Activated CD8-positive, alpha-beta T cell treated with anti-CD3 and anti-CD28 coated beads for 36 hours (primary cell): ENCODE measurements around the gene GK2. TPM values are rescaled to one million over a fixed set of nuclear protein-coding genes. Genes with fewer than 3 reads are reported as not detected.

Experiments
- ATAC-seq: fragments of 200-7000 bp; cut with Tn5 transposase; one replicate; pipeline ENCODE4 v1.10.0; 2021; ENCODE audit warnings: mild to moderate bottlenecking, moderate library complexity
- CTCF ChIA-PET: fragments of 350-600 bp; sonication (Branson Sonifier 250); formaldehyde crosslinking; loops from one replicate; lab custom pipeline; 2021; ENCODE audit warnings: antibody characterized with exemption; lab: Charles Lee
- POLR2A ChIA-PET: fragments of 350-600 bp; sonication (Branson Sonifier 250); formaldehyde crosslinking; loops from one replicate; lab custom pipeline; 2021; ENCODE audit warnings: antibody characterized with exemption; lab: Charles Lee
- DNase-seq: peaks from one replicate; pipeline ENCODE4 v3.0.0-alpha.2; 2020
- H3K27ac Mint-ChIP-seq: one replicate; pipeline ENCODE4 v1.8.0; 2021; ENCODE audit warnings: mild to moderate bottlenecking, mixed read lengths
- H3K27me3 Mint-ChIP-seq: one replicate; pipeline ENCODE4 v1.8.0; 2021; ENCODE audit warnings: mixed read lengths
- H3K36me3 Mint-ChIP-seq: one replicate; pipeline ENCODE4 v1.8.0; 2021; ENCODE audit warnings: low read depth, mixed read lengths
- H3K4me1 Mint-ChIP-seq: one replicate; pipeline ENCODE4 v1.8.0; 2021; ENCODE audit warnings: low read depth, mixed read lengths
- H3K4me3 Mint-ChIP-seq: one replicate; pipeline ENCODE4 v1.8.0; 2021; ENCODE audit warnings: mild to moderate bottlenecking, moderate library complexity, mixed read lengths
- H3K9me3 Mint-ChIP-seq: one replicate; pipeline ENCODE4 v1.8.0; 2021; ENCODE audit warnings: mixed read lengths
- CTCF ChIP-seq: fragments of 200-600 bp; IDR thresholded peaks from one replicate; pipeline ENCODE4 v1.8.0; 2022; ENCODE audit warnings: antibody characterized with exemption, mild to moderate bottlenecking
- intact Hi-C: fragments of 100-400 bp; cut with micrococcal nuclease; formaldehyde crosslinking; loops from one replicate; pipeline ENCODE4 v1.10.0; 2022
- total RNA-seq, 2 experiments: library from RNA; stranded (reverse); gene quantifications; one replicate each; pipeline ENCODE4 v1.2.3, GENCODE V29; 2021

The GK2 gene
- total RNA-seq, 2 experiments from 2014 or later, result not detected

- Mint-ChIP-seq H3K27me3 (no peaks in the 10 kb centered on the region), H3K27ac (no peak overlapping the region), H3K9me3 (no peaks in the 10 kb centered on the region), H3K4me1 (no peaks in the 10 kb centered on the region), H3K4me3 (no peak overlapping the region), H3K36me3 (no peaks in the 10 kb centered on the region)
- ATAC-seq (no peak), DNase-seq (no peak)
- ChIA-PET POLR2A (interaction anchor here (0.6 kb wide), 1 partner anchor 204 kb away, joined by 3 read pairs; no protein-coding TSS in a partner anchor), CTCF (no interaction called here)
- TF ChIP-seq CTCF, result no peak
- intact Hi-C loops, result no loop called here
Observed at GRCh38 chr4:79445371-79445781, 37.3 kb upstream of the GK2 start.

- Mint-ChIP-seq H3K27ac (no peak overlapping the region), H3K27me3 (no peaks in the 10 kb centered on the region), H3K36me3 (no peaks in the 10 kb centered on the region), H3K9me3 (peaks cover 3% of the 10 kb centered on the region), H3K4me1 (no peaks in the 10 kb centered on the region), H3K4me3 (no peak overlapping the region)
- intact Hi-C loops, result no loop called here
- DNase-seq, result no peak
- ATAC-seq, result no peak
- no peak for TF ChIP-seq CTCF
- ChIA-PET POLR2A (no interaction called here), CTCF (no interaction called here)
Observed at GRCh38 chr4:79442422-79442821, 34.4 kb upstream of the GK2 start.

- Mint-ChIP-seq H3K4me3 (no peak overlapping the region), H3K27ac (no peak overlapping the region), H3K9me3 (peaks cover 3% of the 10 kb centered on the region), H3K4me1 (no peaks in the 10 kb centered on the region), H3K27me3 (no peaks in the 10 kb centered on the region), H3K36me3 (no peaks in the 10 kb centered on the region)
- no peak for DNase-seq
- POLR2A ChIA-PET, result no interaction called here
- CTCF ChIA-PET, result no interaction called here
- ATAC-seq, result no peak
- TF ChIP-seq CTCF, result no peak
- intact Hi-C loops, result no loop called here
Observed at GRCh38 chr4:79439489-79439888, 31.5 kb upstream of the GK2 start.

GRCh38 chr4:79431839-79432238, 23.8 kb upstream of the GK2 start:
- Mint-ChIP-seq H3K9me3 (no peaks in the 10 kb centered on the region), H3K36me3 (no peaks in the 10 kb centered on the region), H3K4me1 (no peaks in the 10 kb centered on the region), H3K27me3 (no peaks in the 10 kb centered on the region), H3K4me3 (no peak overlapping the region), H3K27ac (no peak overlapping the region)
- POLR2A ChIA-PET, result no interaction called here
- no peak for TF ChIP-seq CTCF
- intact Hi-C loops, result no loop called here
- no peak for DNase-seq
- CTCF ChIA-PET, result no interaction called here
- ATAC-seq, result no peak

- DNase-seq, result no peak
- TF ChIP-seq CTCF, result no peak
- CTCF ChIA-PET, result no interaction called here
- Mint-ChIP-seq H3K9me3 (no peaks in the 10 kb centered on the region), H3K36me3 (no peaks in the 10 kb centered on the region), H3K27ac (no peak overlapping the region), H3K27me3 (no peaks in the 10 kb centered on the region), H3K4me1 (no peaks in the 10 kb centered on the region), H3K4me3 (no peak overlapping the region)
- intact Hi-C loops, result no loop called here
- ATAC-seq, result no peak
- POLR2A ChIA-PET, result no interaction called here
Observed at GRCh38 chr4:79429113-79429903, 21.3 kb upstream of the GK2 start.
